Measurements from ENCODE around the gene ANK3. TPM values are rescaled to one million over a fixed set of nuclear protein-coding genes. Genes with fewer than 3 reads are reported as not detected.

The ANK3 gene
- total RNA-seq, 1 experiment from 2014 or later = 15.3 TPM

DNA sequence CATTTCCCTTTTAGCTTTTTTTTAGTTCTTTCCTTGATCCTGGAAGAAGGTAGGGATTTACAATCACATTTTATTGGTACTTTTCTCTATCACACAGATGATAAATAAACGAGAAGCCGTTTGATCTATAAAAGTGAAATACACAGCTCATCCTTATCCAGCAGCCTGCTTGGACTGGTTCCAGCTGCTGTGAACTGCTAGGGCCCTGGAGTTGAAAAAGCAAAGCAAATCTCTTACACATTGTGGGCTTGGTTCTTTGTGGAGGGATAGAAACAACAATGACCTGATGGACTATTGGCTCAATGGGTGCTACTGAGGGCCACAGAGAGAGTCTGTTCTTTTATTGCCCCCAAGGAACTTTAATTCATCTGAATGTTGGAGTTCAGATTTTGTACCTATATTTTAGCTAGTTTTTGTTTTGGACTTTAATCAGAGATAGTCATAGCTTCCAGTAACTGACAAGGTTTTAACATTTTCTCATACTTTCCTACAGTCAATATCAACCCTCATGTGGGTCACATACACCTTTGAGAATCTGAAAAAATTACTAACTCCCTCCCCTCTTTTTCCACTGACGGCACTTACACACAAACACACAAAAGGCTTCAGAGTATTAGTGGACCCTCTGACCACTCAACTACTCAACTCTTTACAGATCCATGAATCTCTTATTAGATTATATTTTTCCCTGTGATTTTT is 391.7 kb downstream of the ANK3 start:
- no TSS peak for BruUV-seq (replicated peaks)
- intact Hi-C loops (cut with micrococcal nuclease) = no loop called here
- Histone ChIP-seq H3K4me3 (replicated peaks in 1 of 2; ENCODE audit: low read depth in 1 of 2, low read length in 2 of 2) (no peak overlapping the region), H3K4me2 (ENCODE audit: low read length) (no peak overlapping the region), H3K9ac (ENCODE audit: low read length) (no peak overlapping the region), H3K36me3 (ENCODE audit: control insufficient read depth in 1 of 2, insufficient read depth in 2 of 2, low read length in 2 of 2) (no peaks in the 10 kb centered on the region), H4K20me1 (ENCODE audit: insufficient read depth) (no peaks in the 10 kb centered on the region), H3K9me2 (ENCODE audit: insufficient read depth) (no peaks in the 10 kb centered on the region), H3K4me1 (ENCODE audit: control insufficient read depth in 1 of 2, insufficient read depth in 2 of 2, low read length in 2 of 2) (peaks cover 3 to 10% of the 10 kb centered on the region in 2 experiments; a peak in 3 of 4 replicates), H3K27me3 (ENCODE audit: insufficient read depth, low read length) (no peaks in the 10 kb centered on the region), H2AFZ (ENCODE audit: low read depth, low read length, poor library complexity, severe bottlenecking) (no peak overlapping the region), H3K9me3 (ENCODE audit: control insufficient read depth in 1 of 2, insufficient read depth in 1 of 2, low read depth in 1 of 2, low read length in 2 of 2) (peaks cover 0 to 5% of the 10 kb centered on the region in 2 experiments; a peak in 1 of 4 replicates), H3K27ac (ENCODE audit: low read depth, low read length) (no peak overlapping the region), H3K79me2 (ENCODE audit: insufficient read depth, low read length) (no peaks in the 10 kb centered on the region)
- DNase-seq (ENCODE audit: low read depth, low spot score) = no peak
- ChIA-PET RAD21 (ENCODE audit: low non-redundant PET in 1 of 2, low total read pairs in 2 of 2, uncharacterized antibody in 2 of 2, unreplicated experiment in 2 of 2) (no interaction called here), POLR2A (no interaction called here), CTCF (no interaction called here)
- no peak for ATAC-seq
- TF ChIP-seq FOSL1 (IDR thresholded peaks at IDR 0.05; ENCODE audit: low read depth) (no peak), ELF1 (IDR thresholded peaks at IDR 0.05; ENCODE audit: borderline replicate concordance, low read depth) (no peak), EZH2 (IDR thresholded peaks at IDR 0.05) (no peak), SP1 (IDR thresholded peaks at IDR 0.05; ENCODE audit: low read depth) (no peak)

DNA sequence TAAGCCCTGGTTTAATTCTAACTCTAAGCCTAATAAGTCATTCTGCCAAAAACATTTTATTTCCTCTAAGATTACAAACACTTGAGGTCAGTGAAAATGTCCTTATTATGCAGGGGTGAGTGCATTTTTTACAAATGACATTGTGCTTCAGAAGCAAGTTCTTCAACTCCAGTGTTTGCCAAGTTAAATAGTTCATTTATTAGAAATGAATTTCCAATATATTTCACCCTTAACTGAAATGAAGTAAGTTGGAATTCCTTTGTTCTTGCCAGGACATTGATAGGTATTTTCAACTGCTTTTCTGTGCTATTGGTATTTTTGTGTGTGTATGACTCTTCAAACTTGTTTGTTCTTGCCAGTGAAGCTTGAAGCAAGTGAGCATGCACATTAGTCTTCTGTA is 393.8 kb downstream of the ANK3 start:
- Histone ChIP-seq H3K27me3 (ENCODE audit: insufficient read depth, low read length) (no peaks in the 10 kb centered on the region), H3K36me3 (ENCODE audit: control insufficient read depth in 1 of 2, insufficient read depth in 2 of 2, low read length in 2 of 2) (no peaks in the 10 kb centered on the region), H3K4me2 (ENCODE audit: low read length) (no peak overlapping the region), H3K79me2 (ENCODE audit: insufficient read depth, low read length) (no peaks in the 10 kb centered on the region), H3K4me1 (ENCODE audit: control insufficient read depth in 1 of 2, insufficient read depth in 2 of 2, low read length in 2 of 2) (peaks cover 3 to 24% of the 10 kb centered on the region in 2 experiments), H3K9me3 (ENCODE audit: control insufficient read depth in 1 of 2, insufficient read depth in 1 of 2, low read depth in 1 of 2, low read length in 2 of 2) (peaks cover 0 to 5% of the 10 kb centered on the region in 2 experiments; a peak in 1 of 4 replicates), H3K27ac (ENCODE audit: low read depth, low read length) (no peak overlapping the region), H4K20me1 (ENCODE audit: insufficient read depth) (no peaks in the 10 kb centered on the region), H3K9ac (ENCODE audit: low read length) (no peak overlapping the region), H2AFZ (ENCODE audit: low read depth, low read length, poor library complexity, severe bottlenecking) (no peak overlapping the region), H3K4me3 (replicated peaks in 1 of 2; ENCODE audit: low read depth in 1 of 2, low read length in 2 of 2) (no peak overlapping the region), H3K9me2 (ENCODE audit: insufficient read depth) (no peaks in the 10 kb centered on the region)
- DNase-seq (ENCODE audit: low read depth, low spot score) = no peak
- CTCF ChIA-PET = no interaction called here
- POLR2A ChIA-PET = no interaction called here
- intact Hi-C loops (cut with micrococcal nuclease) = no loop called here
- no peak for ATAC-seq
- BruUV-seq (replicated peaks) = no TSS peak
- TF ChIP-seq ZFX (IDR thresholded peaks at IDR 0.05) = no peak
- TF ChIP-seq MAX (IDR thresholded peaks at IDR 0.05) = no peak
- TF ChIP-seq ZNF274 (IDR thresholded peaks at IDR 0.05; ENCODE audit: low read depth, low read length) = no peak
- TF ChIP-seq YY1 (IDR thresholded peaks at IDR 0.05; ENCODE audit: extremely low read depth, insufficient replicate concordance, low read depth, low read length) = no peak
- no peak for TF ChIP-seq POLR2AphosphoS5 (IDR thresholded peaks at IDR 0.05; ENCODE audit: low read depth, low read length)
- TF ChIP-seq CEBPB (IDR thresholded peaks at IDR 0.05; ENCODE audit: low read depth) = no peak
- no peak for TF ChIP-seq SIN3A (IDR thresholded peaks at IDR 0.05; ENCODE audit: low read depth)
- TF ChIP-seq CBX3 (IDR thresholded peaks at IDR 0.05; ENCODE audit: low read depth) = no peak
- no peak for TF ChIP-seq FOSL1 (IDR thresholded peaks at IDR 0.05; ENCODE audit: low read depth)
- TF ChIP-seq CTCF (IDR thresholded peaks at IDR 0.05 in 2 of 3, conservative IDR thresholded peaks at IDR 0.05 in 1 of 3; ENCODE audit: borderline replicate concordance in 1 of 3, insufficient read depth in 1 of 3, low read depth in 2 of 3, low read length in 2 of 3) = no peak
- RAD21 ChIA-PET (ENCODE audit: low non-redundant PET in 1 of 2, low total read pairs in 2 of 2, uncharacterized antibody in 2 of 2, unreplicated experiment in 2 of 2) = no interaction called here
